NB4 (cell line): ENCODE data around the gene GRHL1.

Source experiments
- POLR2A ChIP-seq: IDR thresholded peaks from 2 replicates; pipeline ENCODE4 v1.6.1; 2011; ENCODE audit warnings: mild to moderate bottlenecking; ENCODE audit not compliant: insufficient read length; ENCODE audit errors: extremely low read depth
- TF ChIP-seq, protein P1 (sequence below): IDR thresholded peaks from 2 replicates; pipeline ENCODE4 v1.6.1; 2011; ENCODE audit warnings: low read depth, low read length

DNA sequence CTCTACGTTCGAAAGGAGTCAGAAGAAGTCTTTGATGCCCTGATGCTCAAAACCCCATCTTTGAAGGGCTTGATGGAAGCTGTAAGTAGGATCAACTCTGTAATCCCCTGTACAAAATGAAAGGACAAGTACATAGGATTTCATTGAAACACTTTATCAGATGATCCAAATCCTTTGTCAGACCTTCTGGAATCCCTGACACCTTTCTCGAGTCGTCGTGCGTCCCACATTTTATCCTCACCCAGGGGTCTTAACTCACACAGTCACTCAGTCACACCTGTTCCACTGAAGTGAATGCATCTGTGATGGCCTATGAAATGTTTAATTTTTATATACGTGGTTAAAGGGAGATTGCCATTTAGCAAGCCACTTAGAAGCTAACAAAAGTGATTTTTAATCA, 44.8 kb downstream of the GRHL1 start:
- no peak for TF ChIP-seq POLR2A
- TF ChIP-seq, protein P1, sequence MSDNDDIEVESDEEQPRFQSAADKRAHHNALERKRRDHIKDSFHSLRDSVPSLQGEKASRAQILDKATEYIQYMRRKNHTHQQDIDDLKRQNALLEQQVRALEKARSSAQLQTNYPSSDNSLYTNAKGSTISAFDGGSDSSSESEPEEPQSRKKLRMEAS, result no peak
